Transverse colon (tissue), 4 donors: ENCODE data around the gene TNN. TPM values are rescaled to one million over a fixed set of nuclear protein-coding genes. Genes with fewer than 3 reads are reported as not detected.

Experiments used
- DNase-seq: peaks from one replicate; pipeline ENCODE4 v3.0.0-alpha.2; 2019
- H3K27ac ChIP-seq, 4 donors: fragments of 200-600 bp; sonication (generic); 2 replicates each; pipeline ENCODE4 v1.5.1; 2016 to 2018; ENCODE audit warnings: inconsistent platforms in 4 of 4
- H3K27me3 ChIP-seq: fragments of 200-600 bp; sonication (generic); 2 replicates; pipeline ENCODE4 v1.5.1; 2017; ENCODE audit warnings: inconsistent platforms
- H3K36me3 ChIP-seq, 4 donors: fragments of 200-600 bp; sonication (generic); 2 replicates each; pipeline ENCODE4 v1.5.1; 2017 to 2019; ENCODE audit warnings: inconsistent platforms in 4 of 4
- H3K4me1 ChIP-seq, 4 donors: fragments of 200-600 bp; sonication (generic); 2 replicates each; pipeline ENCODE4 v1.5.1; 2017 to 2020; ENCODE audit warnings: inconsistent platforms in 4 of 4
- H3K4me3 ChIP-seq, 4 donors: fragments of 200-600 bp; sonication (generic); 1 replicate in 1 of 4; 2 replicates in 3 of 4; pipeline versions ENCODE4 v1.5.1 to v1.6.1; 2017 to 2019; ENCODE audit warnings: inconsistent platforms in 4 of 4
- H3K9me3 ChIP-seq, 2 donors: fragments of 200-600 bp; sonication (generic); 2 replicates each; pipeline ENCODE4 v1.5.1; 2017 to 2019; ENCODE audit warnings: inconsistent platforms in 2 of 2
- CTCF ChIP-seq, 5 experiments: fragments of 200-600 bp in 3 of 5; fragments of 450-650 bp in 2 of 5; sonication (generic) in 3 of 5; IDR thresholded peaks; 1 replicate in 2 of 5; 2 replicates in 3 of 5; pipeline ENCODE4 v1.5.1; 2016 to 2017; ENCODE audit warnings: antibody characterized with exemption in 5 of 5, inconsistent platforms in 3 of 5, mild to moderate bottlenecking in 2 of 5, moderate library complexity in 1 of 5
- EP300 ChIP-seq: sonication (generic); formaldehyde crosslinking; IDR thresholded peaks from one replicate; pipeline ENCODE4 v1.6.1; 2017; ENCODE audit warnings: antibody characterized with exemption, low read depth
- POLR2A ChIP-seq: fragments of 450-650 bp; IDR thresholded peaks from one replicate; pipeline ENCODE4 v1.6.1; 2016; ENCODE audit warnings: antibody characterized with exemption, mild to moderate bottlenecking, moderate library complexity
- POLR2AphosphoS5 ChIP-seq, 3 donors: sonication (generic); formaldehyde crosslinking; IDR thresholded peaks; one replicate each; pipeline ENCODE4 v1.6.1; 2016; ENCODE audit warnings: antibody characterized with exemption in 3 of 3
- WGBS, 2 donors: methylation state at CpG; one replicate each; pipeline ENCODE4 v1.1.5; 2018; ENCODE audit warnings: low coverage in 1 of 2; 5-methylcytosine and 5-hydroxymethylcytosine counted together
- in situ Hi-C, 4 donors: fragments of 200-750 bp; cut with MboI; loops; one replicate each; pipeline versions ENCODE4 v1.15.0 to v1.15.1; 2017; ENCODE audit warnings: low sequenced_read_pairs in 3 of 4, low pct_ligation_motif_present in 1 of 4, low pct_unique_long_range_greater_than_20kb in 1 of 4
- intact Hi-C: fragments of 100-400 bp; cut with DNase I; formaldehyde crosslinking; loops from one replicate; pipeline ENCODE4 v1.15.1; 2023; ENCODE audit warnings: low total_unique reads
- total RNA-seq, 4 donors: library from RNA; depleted of rRNA; stranded (reverse); fragments of >200 nt; gene quantifications; one replicate each; pipeline ENCODE4 v1.1.0, GENCODE V29; 2016

The TNN gene
- total RNA-seq, 4 donors from 2014 or later = 0.14 TPM; not detected in 3

GRCh38 chr1:175179837-175180590 lies 112.4 kb downstream of the TNN start:
- H3K4me1 ChIP-seq = no peaks in the 10 kb centered on the region
- DNase-seq = no peak
- intact Hi-C loops = no loop called here

GRCh38 chr1:175182201-175182746 lies 114.6 kb downstream of the TNN start:
- TF ChIP-seq POLR2A = no peak
- WGBS, 2 donors = 80 to 87% methylated on average over 1 to 4 of the region's 4 CpGs
- Histone ChIP-seq H3K27ac (no peak overlapping the region), H3K4me3 (no peak overlapping the region), H3K9me3 (no peaks in the 10 kb centered on the region), H3K36me3 (no peaks in the 10 kb centered on the region), H3K4me1 (peaks cover 0 to 18% (median 0%) of the 10 kb centered on the region in 4 donors), H3K27me3 (no peaks in the 10 kb centered on the region)
- in situ Hi-C loops (no loop called here), intact Hi-C loops (no loop called here)
- DNase-seq = no peak

More at GRCh38 chr1:175179837-175180590, 112.4 kb downstream of the TNN start:
- Histone ChIP-seq H3K36me3 (no peaks in the 10 kb centered on the region), H3K27ac (no peak overlapping the region), H3K9me3 (no peaks in the 10 kb centered on the region), H3K4me3 (no peak overlapping the region), H3K27me3 (no peaks in the 10 kb centered on the region)
- whole genome bisulfite sequencing, 2 donors = 80 to 95% methylated on average over 1 to 2 of the region's 2 CpGs
- TF ChIP-seq POLR2A = no peak
- no peak for TF ChIP-seq POLR2AphosphoS5 (IDR thresholded peaks at IDR 0.05)
- TF ChIP-seq EP300 = no peak
- TF ChIP-seq CTCF (IDR thresholded peaks at IDR 0.05) = no peak
- in situ Hi-C loops = no loop called here

- intact Hi-C loops = no loop called here
- no peak for TF ChIP-seq POLR2AphosphoS5 (IDR thresholded peaks at IDR 0.05)
- no peak for TF ChIP-seq CTCF (IDR thresholded peaks at IDR 0.05)
- TF ChIP-seq EP300 = no peak
- TF ChIP-seq POLR2A = no peak
- Histone ChIP-seq H3K27me3 (no peaks in the 10 kb centered on the region), H3K27ac (no peak overlapping the region), H3K4me3 (no peak overlapping the region), H3K4me1 (peaks cover 0 to 23% (median 0%) of the 10 kb centered on the region in 4 donors), H3K9me3 (no peaks in the 10 kb centered on the region), H3K36me3 (no peaks in the 10 kb centered on the region)
- in situ Hi-C loops = no loop called here
- WGBS, 2 donors = 98% methylated on average over 5 of the region's 5 CpGs; no CpG with 5 or more reads in 1 of the 2 donors
- DNase-seq = no peak
Observed at GRCh38 chr1:175183586-175183985, 116.0 kb downstream of the TNN start.

GRCh38 chr1:175185903-175186302 lies 118.3 kb downstream of the TNN start:
- Histone ChIP-seq H3K27me3 (no peaks in the 10 kb centered on the region), H3K9me3 (no peaks in the 10 kb centered on the region), H3K4me1 (peaks cover 0 to 46% (median 7%) of the 10 kb centered on the region in 4 donors), H3K36me3 (no peaks in the 10 kb centered on the region), H3K4me3 (no peak overlapping the region), H3K27ac (no peak overlapping the region)
- 96 to 100% methylated on average over 1 of the region's 1 CpG for WGBS, 2 donors
- DNase-seq = no peak
- in situ Hi-C loops = no loop called here
- TF ChIP-seq EP300 (no peak), CTCF (IDR thresholded peaks at IDR 0.05) (no peak), POLR2A (no peak), POLR2AphosphoS5 (IDR thresholded peaks at IDR 0.05) (no peak)
- intact Hi-C loops = no loop called here
